ENCODE results near the gene ADGB.

DNA sequence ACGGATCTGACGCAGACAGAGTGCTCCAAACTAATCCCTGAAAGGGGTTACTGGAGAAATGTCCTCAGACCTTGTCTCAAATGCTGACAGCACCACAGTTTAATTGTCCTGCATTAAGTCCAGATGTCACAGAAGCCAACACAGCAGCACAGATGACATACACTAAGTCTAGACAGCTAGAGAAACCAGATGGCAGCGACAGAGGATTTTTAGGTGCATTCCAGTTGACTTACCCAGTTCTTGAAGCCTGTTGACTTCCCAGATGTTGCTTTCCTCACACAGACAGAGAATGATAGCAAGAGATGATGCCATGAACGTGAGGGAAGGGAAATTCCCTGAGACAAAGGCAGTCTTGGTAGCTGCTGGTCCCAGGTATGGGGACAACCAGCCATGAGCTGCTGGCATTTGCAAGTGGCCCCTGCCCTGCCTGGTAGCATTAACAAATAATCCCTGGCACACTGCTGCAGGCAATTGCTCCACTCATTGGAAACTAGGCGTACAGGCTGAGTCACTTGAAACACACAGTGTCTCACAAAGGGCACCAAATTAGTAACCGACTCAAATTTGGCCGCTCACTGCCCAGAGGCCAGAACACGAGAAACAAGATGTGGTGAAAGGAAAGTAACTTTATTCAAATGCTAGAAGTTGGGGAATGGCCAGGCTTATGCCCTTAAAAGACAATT, 52.2 kb downstream of the ADGB start:
- TF ChIP-seq, protein P1, sequence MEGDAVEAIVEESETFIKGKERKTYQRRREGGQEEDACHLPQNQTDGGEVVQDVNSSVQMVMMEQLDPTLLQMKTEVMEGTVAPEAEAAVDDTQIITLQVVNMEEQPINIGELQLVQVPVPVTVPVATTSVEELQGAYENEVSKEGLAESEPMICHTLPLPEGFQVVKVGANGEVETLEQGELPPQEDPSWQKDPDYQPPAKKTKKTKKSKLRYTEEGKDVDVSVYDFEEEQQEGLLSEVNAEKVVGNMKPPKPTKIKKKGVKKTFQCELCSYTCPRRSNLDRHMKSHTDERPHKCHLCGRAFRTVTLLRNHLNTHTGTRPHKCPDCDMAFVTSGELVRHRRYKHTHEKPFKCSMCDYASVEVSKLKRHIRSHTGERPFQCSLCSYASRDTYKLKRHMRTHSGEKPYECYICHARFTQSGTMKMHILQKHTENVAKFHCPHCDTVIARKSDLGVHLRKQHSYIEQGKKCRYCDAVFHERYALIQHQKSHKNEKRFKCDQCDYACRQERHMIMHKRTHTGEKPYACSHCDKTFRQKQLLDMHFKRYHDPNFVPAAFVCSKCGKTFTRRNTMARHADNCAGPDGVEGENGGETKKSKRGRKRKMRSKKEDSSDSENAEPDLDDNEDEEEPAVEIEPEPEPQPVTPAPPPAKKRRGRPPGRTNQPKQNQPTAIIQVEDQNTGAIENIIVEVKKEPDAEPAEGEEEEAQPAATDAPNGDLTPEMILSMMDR (IDR thresholded peaks at IDR 0.05; ENCODE audit: low read depth, low read length, missing input control): no peak
- no peak for TF ChIP-seq EGR1 (IDR thresholded peaks at IDR 0.05; ENCODE audit: low read depth in 2 of 2)
- no peak for TF ChIP-seq GABPA (IDR thresholded peaks at IDR 0.05 in 1 of 2, conservative IDR thresholded peaks at IDR 0.05 in 1 of 2)
- no peak for TF ChIP-seq SP1 (IDR thresholded peaks at IDR 0.05)
- no peak for TF ChIP-seq FOXA1 (IDR thresholded peaks at IDR 0.05)
- no peak for TF ChIP-seq REST (IDR thresholded peaks at IDR 0.05)
- no peak for TF ChIP-seq NR2F2 (IDR thresholded peaks at IDR 0.05)
- no peak for TF ChIP-seq TAF1 (conservative IDR thresholded peaks at IDR 0.05)
- TF ChIP-seq, protein P2, sequence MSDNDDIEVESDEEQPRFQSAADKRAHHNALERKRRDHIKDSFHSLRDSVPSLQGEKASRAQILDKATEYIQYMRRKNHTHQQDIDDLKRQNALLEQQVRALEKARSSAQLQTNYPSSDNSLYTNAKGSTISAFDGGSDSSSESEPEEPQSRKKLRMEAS (IDR thresholded peaks at IDR 0.05): no peak
- TF ChIP-seq YY1 (IDR thresholded peaks at IDR 0.05): no peak
- no peak for TF ChIP-seq JUND (IDR thresholded peaks at IDR 0.05)
- TF ChIP-seq RAD21 (IDR thresholded peaks at IDR 0.05): no peak
- TF ChIP-seq ZBTB33 (IDR thresholded peaks at IDR 0.05): no peak
